IMR-90 (cell line): Measurements from ENCODE around the gene DENND1A. TPM values are rescaled to one million over a fixed set of nuclear protein-coding genes. Genes with fewer than 3 reads are reported as not detected.

ENCODE experiments used
- ATAC-seq: fragments of 200-7000 bp; cut with Tn5 transposase; 2 replicates; pipeline ENCODE4 v1.9.1; 2020; ENCODE audit warnings: low read depth, mild to moderate bottlenecking, moderate library complexity
- BruUV-seq: library from RNA; stranded (reverse); fragments of 400-500 nt; replicated peaks from 2 replicates; lab custom pipeline; 2021; lab: Mats Ljungman, UMichigan
- CTCF ChIA-PET: fragments of 300-600 bp; formaldehyde crosslinking; extraction: SDS; loops from one replicate; lab custom pipeline; 2021; ENCODE audit warnings: antibody characterized with exemption; lab: Yijun Ruan, JAX
- POLR2A ChIA-PET: fragments of 300-600 bp; sonication (Branson Sonifier 250); formaldehyde crosslinking; loops from one replicate; lab custom pipeline; 2022; ENCODE audit warnings: antibody characterized with exemption; ENCODE audit not compliant: unreplicated experiment; lab: Charles Lee
- DNase-seq: peaks from one replicate; pipeline ENCODE4 v3.0.0; 2013
- H2AFZ ChIP-seq: replicated peaks from 2 replicates; pipeline ENCODE3; 2013; ENCODE audit warnings: low read length, mild to moderate bottlenecking; ENCODE audit not compliant: poor library complexity
- H2AK5ac ChIP-seq: 2 replicates; pipeline ENCODE4 v1.6.1; 2013; ENCODE audit warnings: low read depth, low read length, inconsistent platforms
- H2AK9ac ChIP-seq: replicated peaks from 2 replicates; pipeline ENCODE3; 2013; ENCODE audit warnings: mild to moderate bottlenecking, low read depth, low read length, moderate library complexity; ENCODE audit not compliant: poor library complexity
- H2BK120ac ChIP-seq: 2 replicates; pipeline ENCODE4 v1.6.1; 2013; ENCODE audit warnings: low read depth, low read length, inconsistent platforms
- H2BK15ac ChIP-seq: 3 replicates; pipeline ENCODE4 v1.6.1; 2013; ENCODE audit warnings: low read depth, low read length, inconsistent platforms
- H2BK20ac ChIP-seq: 2 replicates; pipeline ENCODE4 v1.6.1; 2013; ENCODE audit warnings: low read depth, mild to moderate bottlenecking, inconsistent platforms, low read length, moderate library complexity
- H2BK5ac ChIP-seq: 2 replicates; pipeline ENCODE4 v1.6.1; 2013; ENCODE audit warnings: mild to moderate bottlenecking, low read depth, low read length, inconsistent platforms; ENCODE audit not compliant: poor library complexity, severe bottlenecking
- H3K14ac ChIP-seq: replicated peaks from 2 replicates; pipeline ENCODE4 v1.6.1; 2013; ENCODE audit warnings: low read depth, low read length, inconsistent platforms
- H3K18ac ChIP-seq: 2 replicates; pipeline ENCODE4 v1.6.1; 2013; ENCODE audit warnings: low read depth, low read length, control low read depth
- H3K23ac ChIP-seq: 2 replicates; pipeline ENCODE4 v1.6.1; 2013; ENCODE audit warnings: low read depth, low read length, inconsistent platforms
- H3K27ac ChIP-seq: 2 replicates; pipeline ENCODE4 v1.5.1; 2013; ENCODE audit warnings: mild to moderate bottlenecking, control low read depth, low read length; ENCODE audit not compliant: insufficient read depth
- H3K27me3 ChIP-seq: 2 replicates; pipeline ENCODE4 v1.6.1; 2013; ENCODE audit warnings: low read length; ENCODE audit not compliant: control insufficient read depth, insufficient read depth
- H3K36me3 ChIP-seq: 2 replicates; pipeline ENCODE4 v1.6.1; 2013; ENCODE audit warnings: low read length, mixed read lengths; ENCODE audit not compliant: control insufficient read depth, insufficient read depth
- H3K4ac ChIP-seq: 2 replicates; pipeline ENCODE4 v1.6.1; 2013; ENCODE audit warnings: low read depth, low read length, inconsistent platforms
- H3K4me1 ChIP-seq: 2 replicates; pipeline ENCODE4 v1.6.1; 2013; ENCODE audit warnings: low read length, mixed read lengths; ENCODE audit not compliant: control insufficient read depth, insufficient read depth
- H3K4me2 ChIP-seq: 2 replicates; pipeline ENCODE4 v1.6.1; 2013; ENCODE audit warnings: low read depth, mild to moderate bottlenecking, control low read depth, low read length, moderate library complexity
- H3K4me3 ChIP-seq: 2 replicates; pipeline ENCODE4 v1.5.1; 2013; ENCODE audit warnings: low read depth, mild to moderate bottlenecking, control low read depth, low read length, moderate library complexity; ENCODE audit not compliant: insufficient read depth
- H3K56ac ChIP-seq: 2 replicates; pipeline ENCODE4 v1.6.1; 2013; ENCODE audit warnings: low read length, inconsistent platforms; ENCODE audit not compliant: insufficient read depth; ENCODE audit errors: extremely low read depth
- H3K79me1 ChIP-seq, 2 experiments: 2 replicates each; pipeline ENCODE4 v1.6.1; 2013; ENCODE audit warnings: low read length in 2 of 2, inconsistent platforms in 1 of 2, low read depth in 1 of 2
- H3K9ac ChIP-seq: 2 replicates; pipeline ENCODE4 v1.6.1; 2013; ENCODE audit warnings: low read depth, low read length, control low read depth
- H3K9me1 ChIP-seq: 2 replicates; pipeline ENCODE4 v1.6.1; 2013; ENCODE audit warnings: low read length, inconsistent platforms; ENCODE audit not compliant: insufficient read depth
- H3K9me3 ChIP-seq: 2 replicates; pipeline ENCODE4 v1.6.1; 2013; ENCODE audit warnings: low read length; ENCODE audit not compliant: control insufficient read depth, insufficient read depth
- H4K20me1 ChIP-seq: 2 replicates; pipeline ENCODE4 v1.6.1; 2013; ENCODE audit warnings: low read length, inconsistent platforms; ENCODE audit not compliant: insufficient read depth
- H4K5ac ChIP-seq: 2 replicates; pipeline ENCODE4 v1.6.1; 2013; ENCODE audit warnings: mild to moderate bottlenecking, low read depth, low read length, control low read depth
- H4K8ac ChIP-seq, 2 experiments: 2 replicates each; pipeline ENCODE4 v1.6.1; 2013; ENCODE audit warnings: low read depth in 2 of 2, low read length in 2 of 2, control low read depth in 1 of 2, inconsistent platforms in 1 of 2
- H4K91ac ChIP-seq: 2 replicates; pipeline ENCODE4 v1.6.1; 2013; ENCODE audit warnings: low read depth, low read length, inconsistent platforms; ENCODE audit not compliant: insufficient read depth
- CEBPB ChIP-seq: IDR thresholded peaks from 2 replicates; pipeline ENCODE4 v1.6.1; 2012; ENCODE audit warnings: low read depth, low read length, improper control_type of control experiment
- CHD1 ChIP-seq: IDR thresholded peaks from 2 replicates; pipeline ENCODE4 v1.6.1; 2012; ENCODE audit warnings: low read depth, low read length, improper control_type of control experiment
- FOS ChIP-seq: fragments of 150-350 bp; IDR thresholded peaks from 2 replicates; pipeline ENCODE4 v1.6.1; 2016; ENCODE audit warnings: low read depth, low read length
- MAFK ChIP-seq: IDR thresholded peaks from 2 replicates; pipeline ENCODE4 v1.6.1; 2012; ENCODE audit warnings: low read depth, low read length, improper control_type of control experiment
- MAZ ChIP-seq: IDR thresholded peaks from 2 replicates; pipeline ENCODE4 v1.6.1; 2012; ENCODE audit warnings: low read depth, mild to moderate bottlenecking, low read length, improper control_type of control experiment, moderate library complexity, borderline replicate concordance
- NFE2L2 ChIP-seq: fragments of 150-350 bp; IDR thresholded peaks from 2 replicates; pipeline ENCODE4 v1.6.1; 2016; ENCODE audit warnings: low read depth, mild to moderate bottlenecking, low read length
- POLR2A ChIP-seq: IDR thresholded peaks from 2 replicates; pipeline ENCODE4 v1.6.1; 2012; ENCODE audit warnings: mild to moderate bottlenecking, low read depth, low read length
- RFX5 ChIP-seq: IDR thresholded peaks from 2 replicates; pipeline ENCODE4 v1.8.0; 2012; ENCODE audit warnings: low read depth, mild to moderate bottlenecking, low read length, moderate library complexity
- SMC3 ChIP-seq: fragments of 150-350 bp; IDR thresholded peaks from 2 replicates; pipeline ENCODE4 v1.6.1; 2016; ENCODE audit warnings: low read depth, mild to moderate bottlenecking, antibody characterized with exemption, low read length, moderate library complexity
- WGBS, 2 experiments: methylation state at CpG; one replicate each; pipeline versions ENCODE4 v1.1.5 to v1.1.7; 2013; ENCODE audit warnings: missing lambda C conversion rate in 2 of 2; ENCODE audit not compliant: insufficient read length in 1 of 2; ENCODE audit errors: extremely low coverage in 2 of 2; 5-methylcytosine and 5-hydroxymethylcytosine counted together
- dilution Hi-C: fragments of 300-500 bp; cut with HindIII; formaldehyde crosslinking; loops from one replicate; pipeline ENCODE4 v1.14.3; 2018; ENCODE audit warnings: low sequenced_read_pairs; ENCODE audit not compliant: unreplicated experiment
- in situ Hi-C: fragments of 300-500 bp; cut with MboI; formaldehyde crosslinking; loops from 3 replicates; pipeline ENCODE4 v1.14.3; 2019; ENCODE audit warnings: low sequenced_read_pairs, inconsistent platforms, mixed read lengths
- intact Hi-C: fragments of 100-400 bp; cut with micrococcal nuclease; formaldehyde crosslinking; loops from 2 replicates; pipeline ENCODE4 v1.10.0; 2022
- polyA plus RNA-seq, 3 experiments: library from polyadenylated mRNA; depleted of rRNA; stranded (reverse); fragments of >200 nt; gene quantifications; 2 replicates each; pipeline ENCODE4 v1.2.3, GENCODE V29; 2012; ENCODE audit warnings: low replicate concordance in 1 of 3
- total RNA-seq: library from RNA; depleted of rRNA; stranded (reverse); fragments of >200 nt; gene quantifications from 2 replicates; pipeline ENCODE4 v1.2.3, GENCODE V29; 2012
- TF ChIP-seq, protein P1 (sequence below): conservative IDR thresholded peaks from 2 replicates; pipeline ENCODE4 v1.5.1; 2012; ENCODE audit warnings: mild to moderate bottlenecking, low read depth, low read length, improper control_type of control experiment
- TF ChIP-seq, protein P2 (sequence below): fragments of 150-350 bp; IDR thresholded peaks from 2 replicates; pipeline ENCODE4 v1.6.1; 2016; ENCODE audit warnings: low read depth, mild to moderate bottlenecking, low read length, moderate library complexity, borderline replicate concordance
- TF ChIP-seq, protein P3 (sequence below): fragments of 150-350 bp; IDR thresholded peaks from 2 replicates; pipeline ENCODE4 v1.6.1; 2017; ENCODE audit warnings: mild to moderate bottlenecking, antibody characterized with exemption, low read length, low read depth

Gene DENND1A
- total and polyA plus RNA-seq, 2 of the 4 experiments (the other 2 are of a cell fraction) = 21.4 to 27.6 TPM

DNA sequence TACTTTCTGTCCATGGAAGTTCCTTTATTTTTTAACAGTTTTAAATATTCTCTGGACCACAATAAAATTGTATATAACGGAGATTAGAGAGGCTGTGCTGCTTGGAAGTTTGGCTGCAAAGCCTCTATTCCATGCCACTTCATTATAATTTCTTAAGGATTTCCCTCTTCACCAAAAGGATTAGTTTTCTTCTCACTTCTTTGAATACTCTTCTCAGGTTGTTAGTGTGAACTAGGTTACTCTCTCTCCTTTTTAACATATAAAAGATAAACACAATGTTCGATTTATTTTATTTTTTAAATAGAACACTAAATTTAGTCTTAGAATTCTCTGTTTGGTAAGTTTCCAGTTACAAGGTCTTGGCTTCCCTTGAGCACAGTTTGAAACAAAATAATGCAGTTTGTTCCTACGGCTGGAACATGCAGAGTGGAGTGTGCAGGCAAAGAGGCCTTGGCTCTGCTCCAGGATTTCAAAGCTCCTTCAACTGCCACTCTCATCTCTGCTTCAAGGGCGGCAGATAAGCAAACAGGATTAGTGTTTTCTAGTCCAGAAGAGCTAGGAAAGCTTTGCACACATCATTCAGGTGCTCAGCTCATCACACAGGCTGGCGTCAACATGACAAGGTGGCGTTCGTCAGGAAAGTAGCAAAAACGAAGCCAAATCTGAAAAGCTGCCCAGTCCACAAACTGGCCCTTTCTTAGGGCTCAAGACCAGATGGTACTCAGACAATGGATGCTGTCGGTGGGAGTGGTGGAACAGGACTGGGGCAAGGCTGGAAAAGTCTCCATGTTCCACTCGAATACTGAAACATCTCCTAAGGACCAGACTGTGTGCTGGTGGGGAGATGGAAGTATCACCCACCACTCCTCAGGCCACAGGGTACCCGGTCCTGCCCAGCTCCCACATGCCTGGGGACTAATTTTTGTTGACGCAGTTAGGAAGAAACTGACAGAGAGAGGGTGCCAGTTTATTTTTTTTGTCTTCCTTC, 287.3 kb downstream of the DENND1A start (continued):
- TF ChIP-seq POLR2A = no peak

DNA sequence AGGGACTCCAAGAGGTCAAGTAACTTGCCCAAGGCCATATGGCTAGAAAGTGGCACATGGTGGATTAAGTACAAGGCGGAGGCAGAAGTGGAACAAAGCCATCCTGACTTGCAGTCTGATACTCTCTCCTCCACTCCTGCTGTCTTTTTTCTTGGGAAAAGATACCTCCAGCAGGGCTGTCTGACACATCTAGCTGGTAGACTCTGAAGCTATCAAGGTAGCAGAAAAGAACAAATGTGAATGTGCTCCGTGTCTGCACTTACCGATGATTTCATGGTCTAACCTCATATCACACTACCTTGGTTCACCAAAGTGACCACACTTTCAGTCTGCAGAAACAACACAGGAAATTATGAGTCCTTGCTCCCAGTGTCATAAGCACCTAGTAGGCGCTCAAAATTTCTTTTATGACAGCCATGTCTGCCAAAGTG, 289.1 kb downstream of the DENND1A start:
- in situ Hi-C loops = no loop called here
- Histone ChIP-seq H3K4ac (no peak overlapping the region), H3K27ac (no peak overlapping the region), H3K9ac (no peak overlapping the region), H3K18ac (no peak overlapping the region), H3K23ac (no peak overlapping the region), H3K9me3 (no peaks in the 10 kb centered on the region), H2BK5ac (no peak overlapping the region), H2BK20ac (no peak overlapping the region), H3K56ac (no peak overlapping the region), H3K4me3 (no peak overlapping the region), H2AFZ (no peak overlapping the region), H3K4me2 (no peak overlapping the region), H3K9me1 (peaks cover 3% of the 10 kb centered on the region; the same call in 1 of the 2 replicates), H2AK9ac (no peak overlapping the region), H4K8ac (no peak overlapping the region), H3K14ac (no peak overlapping the region), H3K4me1 (no peaks in the 10 kb centered on the region; the same call in 1 of the 2 replicates), H4K91ac (no peak overlapping the region), H4K20me1 (no peaks in the 10 kb centered on the region), H2AK5ac (no peak overlapping the region), H4K5ac (no peak overlapping the region), H2BK120ac (no peak overlapping the region), H3K36me3 (no peaks in the 10 kb centered on the region), H2BK15ac (no peak overlapping the region), H3K27me3 (no peaks in the 10 kb centered on the region), H3K79me1 (no peaks in the 10 kb centered on the region; a peak in 1 of 4 replicates)
- no TSS peak for BruUV-seq
- intact Hi-C loops = no loop called here
- ChIA-PET POLR2A (interaction anchor here (0.6 kb wide), 1 partner anchor 736 kb away, joined by 3 read pairs; no protein-coding TSS in a partner anchor), CTCF (no interaction called here)
- no CpG with 5 or more reads among the region's 4 CpGs for WGBS, 2 experiments
- ATAC-seq (no peak), DNase-seq (no peak)
- dilution Hi-C loops = no loop called here
- no peak for TF ChIP-seq RFX5
- TF ChIP-seq, protein P1, sequence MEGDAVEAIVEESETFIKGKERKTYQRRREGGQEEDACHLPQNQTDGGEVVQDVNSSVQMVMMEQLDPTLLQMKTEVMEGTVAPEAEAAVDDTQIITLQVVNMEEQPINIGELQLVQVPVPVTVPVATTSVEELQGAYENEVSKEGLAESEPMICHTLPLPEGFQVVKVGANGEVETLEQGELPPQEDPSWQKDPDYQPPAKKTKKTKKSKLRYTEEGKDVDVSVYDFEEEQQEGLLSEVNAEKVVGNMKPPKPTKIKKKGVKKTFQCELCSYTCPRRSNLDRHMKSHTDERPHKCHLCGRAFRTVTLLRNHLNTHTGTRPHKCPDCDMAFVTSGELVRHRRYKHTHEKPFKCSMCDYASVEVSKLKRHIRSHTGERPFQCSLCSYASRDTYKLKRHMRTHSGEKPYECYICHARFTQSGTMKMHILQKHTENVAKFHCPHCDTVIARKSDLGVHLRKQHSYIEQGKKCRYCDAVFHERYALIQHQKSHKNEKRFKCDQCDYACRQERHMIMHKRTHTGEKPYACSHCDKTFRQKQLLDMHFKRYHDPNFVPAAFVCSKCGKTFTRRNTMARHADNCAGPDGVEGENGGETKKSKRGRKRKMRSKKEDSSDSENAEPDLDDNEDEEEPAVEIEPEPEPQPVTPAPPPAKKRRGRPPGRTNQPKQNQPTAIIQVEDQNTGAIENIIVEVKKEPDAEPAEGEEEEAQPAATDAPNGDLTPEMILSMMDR = no peak
- TF ChIP-seq CEBPB = no peak
- TF ChIP-seq, protein P2, sequence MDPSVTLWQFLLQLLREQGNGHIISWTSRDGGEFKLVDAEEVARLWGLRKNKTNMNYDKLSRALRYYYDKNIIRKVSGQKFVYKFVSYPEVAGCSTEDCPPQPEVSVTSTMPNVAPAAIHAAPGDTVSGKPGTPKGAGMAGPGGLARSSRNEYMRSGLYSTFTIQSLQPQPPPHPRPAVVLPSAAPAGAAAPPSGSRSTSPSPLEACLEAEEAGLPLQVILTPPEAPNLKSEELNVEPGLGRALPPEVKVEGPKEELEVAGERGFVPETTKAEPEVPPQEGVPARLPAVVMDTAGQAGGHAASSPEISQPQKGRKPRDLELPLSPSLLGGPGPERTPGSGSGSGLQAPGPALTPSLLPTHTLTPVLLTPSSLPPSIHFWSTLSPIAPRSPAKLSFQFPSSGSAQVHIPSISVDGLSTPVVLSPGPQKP = no peak
- TF ChIP-seq, protein P3, sequence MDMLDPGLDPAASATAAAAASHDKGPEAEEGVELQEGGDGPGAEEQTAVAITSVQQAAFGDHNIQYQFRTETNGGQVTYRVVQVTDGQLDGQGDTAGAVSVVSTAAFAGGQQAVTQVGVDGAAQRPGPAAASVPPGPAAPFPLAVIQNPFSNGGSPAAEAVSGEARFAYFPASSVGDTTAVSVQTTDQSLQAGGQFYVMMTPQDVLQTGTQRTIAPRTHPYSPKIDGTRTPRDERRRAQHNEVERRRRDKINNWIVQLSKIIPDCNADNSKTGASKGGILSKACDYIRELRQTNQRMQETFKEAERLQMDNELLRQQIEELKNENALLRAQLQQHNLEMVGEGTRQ = no peak
- TF ChIP-seq MAFK = no peak
- no peak for TF ChIP-seq MAZ
- no peak for TF ChIP-seq FOS
- TF ChIP-seq NFE2L2 = no peak
- TF ChIP-seq SMC3 = no peak
- TF ChIP-seq CHD1 = no peak
